HG03469 (cell line): ENCODE data around the gene TANGO2.

Experiments used
- ATAC-seq: cut with Tn5 transposase; IDR thresholded peaks from one replicate; pipeline ENCODE4 v1.9.1; 2021; ENCODE audit warnings: mild to moderate bottlenecking, moderate library complexity, moderate number of reproducible peaks; ENCODE audit not compliant: unreplicated experiment

TANGO2 gene

DNA sequence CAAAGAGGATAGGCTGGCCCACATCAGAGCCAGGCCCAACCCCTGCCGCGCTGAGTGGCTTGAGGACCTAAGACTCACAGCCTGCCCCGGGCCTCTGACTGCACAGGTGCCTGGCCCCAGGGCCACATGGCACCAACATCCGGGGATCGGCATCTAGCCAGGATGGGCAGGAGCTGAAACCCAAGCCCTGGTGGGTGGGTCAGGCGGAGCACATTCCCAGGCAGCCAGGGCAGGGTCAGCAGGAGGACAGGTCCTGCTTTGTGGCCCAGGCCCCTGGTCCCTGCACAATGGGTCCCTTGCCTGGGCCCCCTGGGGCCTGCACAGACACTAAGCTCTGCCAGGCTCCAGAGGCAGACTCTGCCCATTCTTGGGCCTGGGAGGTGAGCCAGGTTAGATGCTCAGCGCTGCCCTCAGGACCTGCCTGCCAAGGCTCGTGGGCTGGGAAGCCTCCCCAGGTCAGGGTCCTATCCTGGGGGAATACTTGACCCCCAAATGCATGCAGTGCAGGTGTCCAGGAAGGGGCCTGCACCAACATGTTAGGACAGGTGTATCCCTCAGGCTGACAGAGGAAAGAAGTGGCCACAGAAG is 37.8 kb upstream of the TANGO2 start:
- ATAC-seq: no peak

DNA sequence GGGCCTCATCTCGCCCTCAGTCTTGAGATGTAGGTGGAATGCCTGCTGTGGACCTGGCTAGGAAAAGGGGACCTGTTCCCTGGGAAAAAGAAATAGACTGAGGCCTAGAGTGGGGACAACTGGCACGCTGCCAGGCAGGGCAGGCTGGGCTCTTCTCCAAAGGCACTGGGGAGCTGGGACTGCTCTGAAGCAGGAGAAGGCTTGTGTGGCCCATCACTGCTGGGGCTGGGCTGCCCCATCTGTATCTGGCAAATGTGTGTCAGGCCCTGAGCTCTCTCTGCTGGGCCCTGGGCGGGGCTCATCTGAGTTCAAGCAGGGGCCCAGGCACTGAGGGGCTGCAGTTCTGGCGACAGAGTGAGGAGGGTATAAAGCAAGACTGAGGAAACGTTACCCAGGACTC is 37.2 kb upstream of the TANGO2 start:
- no peak for ATAC-seq

DNA sequence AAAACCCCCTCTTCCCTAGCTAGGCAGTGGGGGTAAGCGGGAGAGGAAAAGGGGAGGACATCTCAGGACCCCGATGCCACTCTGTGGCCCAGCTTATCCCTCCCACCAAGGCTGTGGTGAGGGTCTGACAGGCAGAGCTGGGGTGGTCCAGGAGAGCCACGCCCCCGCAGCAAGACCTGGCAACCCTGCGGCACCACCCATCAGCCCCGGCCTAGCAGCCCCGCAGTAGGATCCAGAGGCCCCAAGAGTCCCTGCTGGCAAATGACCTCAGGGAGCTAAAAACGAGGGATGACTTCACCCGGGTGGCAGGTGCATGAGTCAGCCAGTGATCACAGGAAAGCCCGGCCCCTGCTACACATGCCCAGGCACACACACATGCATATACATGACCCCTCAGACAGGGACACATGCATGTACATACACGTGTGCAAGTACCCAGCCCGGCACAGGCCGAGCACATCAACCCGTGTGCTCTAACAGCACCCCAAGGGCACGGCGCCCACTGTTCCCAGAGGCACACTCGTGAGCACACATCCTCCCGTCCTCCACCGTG is 36.6 kb upstream of the TANGO2 start:
- no peak for ATAC-seq

DNA sequence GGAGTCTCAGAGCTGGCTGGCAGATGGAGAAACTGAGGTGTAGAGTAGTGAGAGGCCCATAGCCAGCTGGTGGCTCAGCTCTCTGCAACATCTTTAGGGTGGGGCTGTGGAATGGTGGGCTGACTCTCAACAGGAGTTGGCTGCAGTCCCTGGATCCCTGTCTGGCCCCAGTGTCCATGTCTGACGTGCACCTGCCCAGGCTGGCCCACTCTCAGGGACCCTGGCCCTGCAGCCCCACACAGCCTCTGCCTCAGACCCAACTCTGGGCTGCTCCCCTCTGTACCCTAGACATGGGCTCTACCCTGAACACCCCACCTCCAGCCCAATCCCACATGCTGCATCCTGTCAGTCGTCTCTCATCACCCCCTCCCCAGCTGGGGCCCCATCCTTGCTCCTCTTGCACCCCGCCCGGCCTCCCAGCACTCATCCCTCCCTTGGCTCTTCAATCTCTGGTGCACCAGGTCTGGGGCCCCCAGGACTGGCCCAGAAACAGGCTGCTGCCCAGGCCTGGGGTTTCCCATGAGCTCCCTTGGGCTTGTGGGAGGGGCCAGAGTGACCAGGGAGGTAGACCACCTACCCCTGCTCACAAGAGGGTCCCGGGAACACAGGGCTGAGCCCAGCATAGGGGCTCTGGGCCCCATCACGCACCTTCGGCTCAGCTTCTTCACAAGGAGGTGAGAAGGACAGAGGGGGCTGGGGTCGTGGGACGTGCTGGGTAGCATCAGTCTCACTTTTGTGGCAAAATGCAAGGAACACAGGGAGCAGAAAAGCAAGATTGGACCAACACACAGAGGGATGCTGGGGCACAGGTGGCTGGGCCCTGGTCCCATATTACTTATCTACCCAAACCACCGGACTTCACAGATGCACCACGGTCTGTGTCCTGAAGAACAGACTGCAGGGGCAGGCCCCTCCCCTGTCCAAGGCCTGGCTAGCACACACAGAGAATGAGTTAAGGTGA is 35.8 kb upstream of the TANGO2 start:
- no peak for ATAC-seq

DNA sequence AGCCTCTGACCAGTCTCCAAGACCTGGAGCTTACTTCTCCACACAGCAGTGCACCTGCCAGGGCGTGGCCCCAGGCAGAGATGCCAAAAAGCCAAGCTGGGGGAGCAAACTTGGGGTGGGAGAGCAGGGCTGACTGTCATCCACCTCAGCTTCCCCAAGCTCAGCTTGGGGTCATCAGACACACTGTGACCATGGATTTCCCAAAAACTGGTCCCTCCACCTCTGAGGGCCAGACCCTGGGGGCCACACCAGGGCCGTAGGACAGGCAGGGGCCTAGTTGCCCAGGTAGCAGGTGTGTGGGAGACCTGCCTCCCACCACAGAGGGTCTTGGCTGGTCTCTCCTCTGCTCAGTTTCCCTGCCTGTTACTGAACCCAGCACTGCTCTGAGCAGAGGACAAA is 34.9 kb upstream of the TANGO2 start:
- no peak for ATAC-seq

GRCh38 chr22:19986410-19987341 is 34.2 kb upstream of the TANGO2 start:
- no peak for ATAC-seq

DNA sequence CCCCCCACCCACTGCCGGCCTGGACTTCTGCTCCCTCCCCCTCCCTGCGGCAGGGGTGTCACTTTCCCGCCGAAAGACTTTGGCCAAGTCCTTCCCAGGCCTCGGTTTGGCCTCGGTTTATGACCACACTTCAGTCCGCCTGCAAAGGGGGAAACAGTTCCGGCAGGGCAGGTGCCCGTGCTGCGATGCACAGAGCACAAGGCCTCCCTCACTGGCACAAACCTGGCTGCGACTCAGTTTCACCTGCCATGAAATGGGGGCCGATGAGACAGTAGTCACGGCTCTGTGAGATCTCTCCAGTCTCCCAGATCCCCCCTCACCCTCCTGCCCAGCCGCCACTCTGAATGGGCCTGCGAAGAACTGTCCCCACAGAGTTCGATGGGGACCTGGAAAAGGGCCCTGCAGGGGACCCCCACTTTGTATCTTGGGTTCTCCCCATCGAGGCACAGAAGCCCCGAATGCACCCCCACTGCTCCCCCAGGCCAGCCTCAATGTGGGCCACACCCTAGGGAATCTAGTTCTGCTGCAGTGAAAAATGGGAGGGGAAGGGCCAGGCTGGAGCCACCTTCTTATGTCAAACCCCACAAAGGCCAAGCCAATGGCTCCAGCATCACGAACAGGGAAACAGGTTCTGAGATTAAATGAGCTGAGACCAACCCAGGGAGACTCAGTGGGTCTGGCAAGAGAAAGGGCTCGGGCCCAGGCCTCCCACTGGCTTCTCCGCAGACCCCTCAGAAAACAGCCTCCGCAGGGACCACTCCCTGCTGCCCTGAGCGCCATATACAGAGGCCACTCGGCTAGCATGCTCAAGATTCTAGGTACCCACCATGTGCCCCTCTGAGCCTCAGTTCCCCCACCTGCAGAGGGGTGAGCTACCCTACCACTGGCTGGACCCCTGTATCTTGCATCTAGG is 33.3 kb upstream of the TANGO2 start:
- no peak for ATAC-seq

- no peak for ATAC-seq
Observed at GRCh38 chr22:19988331-19988808, 32.5 kb upstream of the TANGO2 start.

- no peak for ATAC-seq
Observed at GRCh38 chr22:19988965-19989724, 31.8 kb upstream of the TANGO2 start.

GRCh38 chr22:19989725-19990067 is 31.2 kb upstream of the TANGO2 start:
- ATAC-seq: no peak

GRCh38 chr22:19990188-19990587 is 30.7 kb upstream of the TANGO2 start:
- no peak for ATAC-seq

DNA sequence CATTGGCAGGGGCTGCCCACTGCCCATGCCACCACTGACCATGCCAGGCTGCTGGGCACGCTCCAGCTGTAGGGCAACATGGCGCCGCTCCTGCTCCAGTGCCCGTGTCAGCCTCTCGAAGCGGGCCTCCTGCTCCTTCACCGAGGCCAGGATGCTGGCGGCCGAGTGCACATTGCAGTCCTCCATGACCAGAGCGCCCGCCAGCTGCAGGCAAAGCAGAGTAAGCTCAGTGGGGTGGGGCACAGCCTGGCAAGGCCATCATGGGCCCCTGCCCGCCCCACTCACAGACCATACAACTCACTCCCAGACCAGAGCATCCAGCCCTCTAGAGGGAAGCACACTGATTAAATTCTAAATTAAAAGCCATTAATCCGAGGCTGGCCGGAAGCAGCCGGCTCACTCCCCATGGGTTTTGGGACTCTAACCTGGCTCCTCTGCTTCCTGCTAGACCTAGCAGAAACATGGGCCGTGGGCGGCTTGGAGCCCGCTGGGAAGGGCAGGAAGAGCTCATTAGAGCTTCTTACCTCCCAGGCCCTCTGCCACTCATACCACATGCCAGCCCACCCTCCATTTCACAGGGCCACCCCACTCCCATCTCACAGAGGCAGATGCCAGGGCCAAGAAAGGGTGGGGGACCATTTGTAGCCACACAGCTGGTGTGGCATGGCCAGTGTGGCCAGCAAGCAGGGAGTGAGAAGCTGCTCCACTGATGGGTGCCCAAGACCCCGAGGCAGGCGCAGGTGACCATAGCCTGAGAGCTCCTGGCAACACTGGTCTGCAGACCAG is 30.1 kb upstream of the TANGO2 start:
- ATAC-seq: no peak

DNA sequence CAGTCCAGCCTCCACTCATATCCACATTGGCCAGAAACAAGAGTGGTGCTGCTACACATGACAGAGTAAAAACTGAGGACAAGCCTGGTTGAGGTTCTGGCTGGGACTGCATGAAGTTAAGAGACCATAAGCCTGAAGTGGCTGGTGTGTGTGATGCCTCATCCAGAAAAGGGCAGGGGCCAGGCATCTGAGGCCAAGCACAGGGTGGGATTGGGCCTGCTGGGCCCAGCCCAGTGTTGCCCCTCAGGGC is 29.6 kb upstream of the TANGO2 start:
- ATAC-seq: no peak

DNA sequence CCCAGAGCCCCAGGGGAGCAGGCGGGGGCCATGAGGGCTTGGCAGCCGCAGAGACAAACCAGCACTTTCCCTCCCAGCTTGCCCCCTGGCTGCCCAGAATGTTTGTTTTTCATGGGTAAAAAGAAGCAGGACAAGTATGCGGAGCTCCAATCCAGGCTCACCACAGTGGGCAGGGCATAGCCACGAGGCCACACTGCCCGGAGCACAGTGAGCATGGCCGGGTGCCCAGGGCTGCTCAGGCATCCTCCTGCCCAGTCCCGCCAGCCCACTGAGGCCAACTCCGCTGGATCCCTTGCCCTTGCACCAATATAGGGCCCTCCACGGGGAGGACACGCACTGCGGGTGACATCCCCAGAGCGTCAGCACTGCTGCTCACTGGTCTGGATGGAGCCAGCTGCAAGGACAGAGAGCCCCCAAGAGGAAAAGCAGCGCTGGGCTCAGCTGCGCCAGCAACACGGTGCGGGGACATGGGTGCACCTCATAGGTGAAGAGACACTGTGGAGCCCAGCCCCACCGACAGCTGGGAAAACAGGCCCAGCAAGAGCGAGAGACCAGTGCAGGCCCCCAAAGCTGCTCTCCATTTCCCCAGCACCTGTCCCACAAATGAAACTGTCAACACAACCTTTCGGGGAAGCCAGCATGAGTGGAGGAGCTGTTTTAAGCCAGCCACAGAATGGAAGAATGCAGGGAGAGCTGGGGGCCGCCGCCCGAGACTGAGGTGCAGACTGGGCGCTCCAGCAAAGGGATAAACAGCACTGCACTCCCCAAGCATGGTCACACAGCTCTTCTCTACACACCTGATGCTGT is 29.1 kb upstream of the TANGO2 start:
- no peak for ATAC-seq

DNA sequence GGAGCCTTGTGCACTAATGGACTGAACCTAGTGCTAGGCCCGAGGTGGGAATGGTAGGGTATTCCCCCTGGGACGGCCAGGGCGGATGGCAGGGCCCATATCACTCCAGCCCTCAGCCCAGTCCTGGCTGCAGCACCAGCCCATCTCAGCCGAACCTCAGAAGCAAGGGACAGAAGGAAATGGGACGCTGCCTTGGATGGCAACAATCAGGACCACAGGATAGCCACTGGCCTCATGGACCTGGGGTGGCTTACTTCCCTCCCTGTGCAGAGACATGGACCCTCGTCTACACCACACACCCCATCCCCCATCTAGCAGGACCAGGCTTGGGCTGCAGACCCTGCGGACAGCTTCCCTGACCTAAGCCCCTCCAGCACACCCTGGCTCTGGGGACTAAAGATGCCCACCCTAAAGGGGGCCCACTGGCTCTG is 28.4 kb upstream of the TANGO2 start:
- no peak for ATAC-seq

DNA sequence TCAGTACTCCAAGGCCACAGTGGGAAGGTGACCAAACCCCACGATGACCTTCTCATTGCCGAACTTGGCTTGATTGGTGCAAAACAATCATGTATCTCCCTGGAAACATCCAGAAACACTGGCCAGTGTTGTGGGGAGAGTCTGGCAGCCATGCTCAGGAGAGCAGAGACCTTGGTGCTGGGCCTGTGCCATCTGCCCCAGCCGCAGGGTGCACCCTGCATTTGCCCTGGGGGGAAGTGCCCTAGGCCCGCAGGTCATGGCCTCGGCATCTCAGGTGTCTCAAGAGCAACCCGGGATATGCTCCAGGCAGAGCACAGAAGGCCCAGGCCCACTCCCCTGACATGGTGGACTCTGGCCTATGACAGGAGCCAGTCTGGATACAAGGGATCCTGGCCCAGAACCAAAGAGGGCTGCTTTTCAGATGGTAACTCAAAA is 28.0 kb upstream of the TANGO2 start:
- no peak for ATAC-seq

- ATAC-seq: no peak
Observed at GRCh38 chr22:19993926-19994325, 27.0 kb upstream of the TANGO2 start.
